Breast epithelium (tissue), 3 donors: ENCODE measurements around the gene ABCA13.

Source experiments
- POLR2A ChIP-seq: fragments of 450-650 bp; IDR thresholded peaks from one replicate; pipeline ENCODE4 v1.6.1; 2016; ENCODE audit warnings: antibody characterized with exemption, mild to moderate bottlenecking, moderate library complexity
- TF ChIP-seq, protein P1 (sequence below), 3 donors: fragments of 450-650 bp; IDR thresholded peaks; one replicate each; pipeline ENCODE4 v1.5.1; 2016 to 2017; ENCODE audit warnings: antibody characterized with exemption in 3 of 3, mild to moderate bottlenecking in 3 of 3, moderate library complexity in 3 of 3

DNA sequence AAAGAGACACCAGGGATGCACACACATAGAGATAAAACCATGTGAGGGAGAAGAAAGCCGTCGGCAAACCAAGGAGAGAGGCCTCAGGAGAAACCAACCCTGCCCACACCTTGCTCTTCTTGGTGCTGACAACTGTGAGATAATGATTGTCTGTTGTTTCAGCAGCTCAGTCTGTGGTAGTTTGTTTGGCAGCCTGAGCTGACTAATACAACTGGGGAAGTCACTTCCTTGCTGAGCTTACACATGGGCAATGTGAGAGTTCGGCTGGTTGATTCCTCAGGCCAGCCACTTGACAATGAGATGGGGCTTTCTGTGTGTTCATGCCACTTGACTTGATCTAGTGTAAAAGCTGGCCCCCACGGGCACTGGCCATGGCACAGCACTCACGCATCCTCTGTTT is 271.8 kb downstream of the ABCA13 start:
- TF ChIP-seq, protein P1, sequence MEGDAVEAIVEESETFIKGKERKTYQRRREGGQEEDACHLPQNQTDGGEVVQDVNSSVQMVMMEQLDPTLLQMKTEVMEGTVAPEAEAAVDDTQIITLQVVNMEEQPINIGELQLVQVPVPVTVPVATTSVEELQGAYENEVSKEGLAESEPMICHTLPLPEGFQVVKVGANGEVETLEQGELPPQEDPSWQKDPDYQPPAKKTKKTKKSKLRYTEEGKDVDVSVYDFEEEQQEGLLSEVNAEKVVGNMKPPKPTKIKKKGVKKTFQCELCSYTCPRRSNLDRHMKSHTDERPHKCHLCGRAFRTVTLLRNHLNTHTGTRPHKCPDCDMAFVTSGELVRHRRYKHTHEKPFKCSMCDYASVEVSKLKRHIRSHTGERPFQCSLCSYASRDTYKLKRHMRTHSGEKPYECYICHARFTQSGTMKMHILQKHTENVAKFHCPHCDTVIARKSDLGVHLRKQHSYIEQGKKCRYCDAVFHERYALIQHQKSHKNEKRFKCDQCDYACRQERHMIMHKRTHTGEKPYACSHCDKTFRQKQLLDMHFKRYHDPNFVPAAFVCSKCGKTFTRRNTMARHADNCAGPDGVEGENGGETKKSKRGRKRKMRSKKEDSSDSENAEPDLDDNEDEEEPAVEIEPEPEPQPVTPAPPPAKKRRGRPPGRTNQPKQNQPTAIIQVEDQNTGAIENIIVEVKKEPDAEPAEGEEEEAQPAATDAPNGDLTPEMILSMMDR (IDR thresholded peaks at IDR 0.05), result no peak
- TF ChIP-seq POLR2A, result no peak
